ENCODE results near the gene TM4SF4.
A peak's percentile ranks its signal among the peaks of the same experiment; 100 is the strongest.

The TM4SF4 gene

DNA sequence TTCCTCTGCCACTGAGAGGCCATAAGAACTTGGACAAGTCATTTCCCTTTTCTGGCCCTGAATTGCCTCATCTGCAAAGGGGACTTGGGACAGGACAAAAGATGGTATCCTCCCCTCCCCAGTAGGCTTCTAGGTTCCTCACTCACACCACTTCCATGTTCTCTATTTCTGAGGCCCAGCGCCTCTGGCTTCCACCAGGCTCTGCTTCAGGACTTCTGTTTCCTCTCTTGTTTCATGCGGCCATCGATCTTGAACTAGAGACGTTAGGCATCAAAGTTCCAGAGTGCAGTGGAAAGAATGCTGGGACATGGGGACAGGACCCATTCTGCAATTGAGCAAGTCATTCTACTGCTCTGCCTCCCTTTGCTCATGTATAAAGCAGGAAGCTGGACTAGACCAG is 1.7 kb downstream of the TM4SF4 start:
- TF ChIP-seq ZNF8 (CRISPR knock-in tag; IDR thresholded peaks at IDR 0.05) (no peak), PPARA (CRISPR knock-in tag; IDR thresholded peaks at IDR 0.05; ENCODE audit: borderline replicate concordance) (no peak), RARB (CRISPR knock-in tag; IDR thresholded peaks at IDR 0.05) (no peak), ZFP30 (CRISPR knock-in tag; IDR thresholded peaks at IDR 0.05) (no peak), ZC3H10 (CRISPR knock-in tag; IDR thresholded peaks at IDR 0.05) (no peak), SNAI2 (CRISPR knock-in tag; IDR thresholded peaks at IDR 0.05) (no peak), TCF4 (CRISPR knock-in tag; IDR thresholded peaks at IDR 0.05; ENCODE audit: borderline replicate concordance) (no peak), OSR1 (CRISPR knock-in tag; IDR thresholded peaks at IDR 0.05) (no peak), CREB5 (CRISPR knock-in tag; IDR thresholded peaks at IDR 0.05; ENCODE audit: low read depth) (no peak), ISL1 (CRISPR knock-in tag; IDR thresholded peaks at IDR 0.05) (no peak), ZFP3 (CRISPR knock-in tag; IDR thresholded peaks at IDR 0.05) (no peak), GLIS3 (CRISPR knock-in tag; IDR thresholded peaks at IDR 0.05) (no peak), TOX (CRISPR knock-in tag; IDR thresholded peaks at IDR 0.05; ENCODE audit: borderline replicate concordance) (no peak), BACH2 (CRISPR knock-in tag; IDR thresholded peaks at IDR 0.05; ENCODE audit: borderline replicate concordance) (no peak), TSHZ2 (CRISPR knock-in tag; IDR thresholded peaks at IDR 0.05) (no peak), ARNTL (CRISPR knock-in tag; IDR thresholded peaks at IDR 0.05; ENCODE audit: borderline replicate concordance, low read depth) (no peak)
- TF ChIP-seq, protein P1, sequence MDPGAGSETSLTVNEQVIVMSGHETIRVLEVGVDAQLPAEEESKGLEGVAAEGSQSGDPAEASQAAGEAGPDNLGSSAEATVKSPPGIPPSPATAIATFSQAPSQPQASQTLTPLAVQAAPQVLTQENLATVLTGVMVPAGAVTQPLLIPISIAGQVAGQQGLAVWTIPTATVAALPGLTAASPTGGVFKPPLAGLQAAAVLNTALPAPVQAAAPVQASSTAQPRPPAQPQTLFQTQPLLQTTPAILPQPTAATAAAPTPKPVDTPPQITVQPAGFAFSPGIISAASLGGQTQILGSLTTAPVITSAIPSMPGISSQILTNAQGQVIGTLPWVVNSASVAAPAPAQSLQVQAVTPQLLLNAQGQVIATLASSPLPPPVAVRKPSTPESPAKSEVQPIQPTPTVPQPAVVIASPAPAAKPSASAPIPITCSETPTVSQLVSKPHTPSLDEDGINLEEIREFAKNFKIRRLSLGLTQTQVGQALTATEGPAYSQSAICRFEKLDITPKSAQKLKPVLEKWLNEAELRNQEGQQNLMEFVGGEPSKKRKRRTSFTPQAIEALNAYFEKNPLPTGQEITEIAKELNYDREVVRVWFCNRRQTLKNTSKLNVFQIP (CRISPR knock-in tag; IDR thresholded peaks at IDR 0.05; ENCODE audit: borderline replicate concordance, low read depth): no peak
- TF ChIP-seq, protein P2, sequence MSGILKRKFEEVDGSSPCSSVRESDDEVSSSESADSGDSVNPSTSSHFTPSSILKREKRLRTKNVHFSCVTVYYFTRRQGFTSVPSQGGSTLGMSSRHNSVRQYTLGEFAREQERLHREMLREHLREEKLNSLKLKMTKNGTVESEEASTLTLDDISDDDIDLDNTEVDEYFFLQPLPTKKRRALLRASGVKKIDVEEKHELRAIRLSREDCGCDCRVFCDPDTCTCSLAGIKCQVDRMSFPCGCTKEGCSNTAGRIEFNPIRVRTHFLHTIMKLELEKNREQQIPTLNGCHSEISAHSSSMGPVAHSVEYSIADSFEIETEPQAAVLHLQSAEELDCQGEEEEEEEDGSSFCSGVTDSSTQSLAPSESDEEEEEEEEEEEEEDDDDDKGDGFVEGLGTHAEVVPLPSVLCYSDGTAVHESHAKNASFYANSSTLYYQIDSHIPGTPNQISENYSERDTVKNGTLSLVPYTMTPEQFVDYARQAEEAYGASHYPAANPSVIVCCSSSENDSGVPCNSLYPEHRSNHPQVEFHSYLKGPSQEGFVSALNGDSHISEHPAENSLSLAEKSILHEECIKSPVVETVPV (CRISPR knock-in tag; IDR thresholded peaks at IDR 0.05): no peak
- TF ChIP-seq, protein P3, sequence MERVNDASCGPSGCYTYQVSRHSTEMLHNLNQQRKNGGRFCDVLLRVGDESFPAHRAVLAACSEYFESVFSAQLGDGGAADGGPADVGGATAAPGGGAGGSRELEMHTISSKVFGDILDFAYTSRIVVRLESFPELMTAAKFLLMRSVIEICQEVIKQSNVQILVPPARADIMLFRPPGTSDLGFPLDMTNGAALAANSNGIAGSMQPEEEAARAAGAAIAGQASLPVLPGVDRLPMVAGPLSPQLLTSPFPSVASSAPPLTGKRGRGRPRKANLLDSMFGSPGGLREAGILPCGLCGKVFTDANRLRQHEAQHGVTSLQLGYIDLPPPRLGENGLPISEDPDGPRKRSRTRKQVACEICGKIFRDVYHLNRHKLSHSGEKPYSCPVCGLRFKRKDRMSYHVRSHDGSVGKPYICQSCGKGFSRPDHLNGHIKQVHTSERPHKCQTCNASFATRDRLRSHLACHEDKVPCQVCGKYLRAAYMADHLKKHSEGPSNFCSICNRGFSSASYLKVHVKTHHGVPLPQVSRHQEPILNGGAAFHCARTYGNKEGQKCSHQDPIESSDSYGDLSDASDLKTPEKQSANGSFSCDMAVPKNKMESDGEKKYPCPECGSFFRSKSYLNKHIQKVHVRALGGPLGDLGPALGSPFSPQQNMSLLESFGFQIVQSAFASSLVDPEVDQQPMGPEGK (CRISPR knock-in tag; IDR thresholded peaks at IDR 0.05; ENCODE audit: borderline replicate concordance): no peak
- no peak for ATAC-seq

- peak; percentile 43 for ATAC-seq
- TF ChIP-seq, protein P2 (CRISPR knock-in tag; IDR thresholded peaks at IDR 0.05): no peak
- TF ChIP-seq CSDC2 (CRISPR knock-in tag; IDR thresholded peaks at IDR 0.05) (no peak), ISL1 (CRISPR knock-in tag; IDR thresholded peaks at IDR 0.05) (no peak), GLIS3 (CRISPR knock-in tag; IDR thresholded peaks at IDR 0.05) (no peak), SNAI2 (CRISPR knock-in tag; IDR thresholded peaks at IDR 0.05) (no peak), ZFP3 (CRISPR knock-in tag; IDR thresholded peaks at IDR 0.05) (no peak), TSHZ2 (CRISPR knock-in tag; IDR thresholded peaks at IDR 0.05) (no peak), TOX (CRISPR knock-in tag; IDR thresholded peaks at IDR 0.05; ENCODE audit: borderline replicate concordance) (no peak), ARNTL (CRISPR knock-in tag; IDR thresholded peaks at IDR 0.05; ENCODE audit: borderline replicate concordance, low read depth) (no peak), ZC3H10 (CRISPR knock-in tag; IDR thresholded peaks at IDR 0.05) (no peak), PPARA (CRISPR knock-in tag; IDR thresholded peaks at IDR 0.05; ENCODE audit: borderline replicate concordance) (no peak), ZNF8 (CRISPR knock-in tag; IDR thresholded peaks at IDR 0.05) (no peak), ESRRG (CRISPR knock-in tag; IDR thresholded peaks at IDR 0.05) (no peak), ZFP30 (CRISPR knock-in tag; IDR thresholded peaks at IDR 0.05) (no peak), OSR1 (CRISPR knock-in tag; IDR thresholded peaks at IDR 0.05) (no peak)
- TF ChIP-seq, protein P1 (CRISPR knock-in tag; IDR thresholded peaks at IDR 0.05; ENCODE audit: borderline replicate concordance, low read depth): no peak
Measured at GRCh38 chr3:149479621-149480325, 5.3 kb downstream of the TM4SF4 start.
